Esophagus muscularis mucosa (tissue), 4 donors: ENCODE data around the gene CNOT4. TPM values are rescaled to one million over a fixed set of nuclear protein-coding genes. Genes with fewer than 3 reads are reported as not detected.

Source experiments
- DNase-seq: peaks from one replicate; pipeline ENCODE4 v3.0.0-alpha.2; 2017; ENCODE audit errors: extremely low spot score
- H3K27ac ChIP-seq, 4 donors: fragments of 200-600 bp; sonication (generic); replicated peaks in 1 of 4; 1 replicate in 3 of 4; 2 replicates in 1 of 4; pipeline ENCODE4 v1.5.1; 2016 to 2019; ENCODE audit warnings: mild to moderate bottlenecking in 1 of 4
- H3K27me3 ChIP-seq, 4 donors: fragments of 200-600 bp; sonication (generic); one replicate each; pipeline versions ENCODE4 v1.5.1 to v1.6.0; 2016 to 2019
- H3K36me3 ChIP-seq, 4 donors: fragments of 200-600 bp; sonication (generic); one replicate each; pipeline ENCODE4 v1.5.1; 2016 to 2019
- H3K4me1 ChIP-seq, 4 donors: fragments of 200-600 bp; sonication (generic); one replicate each; pipeline ENCODE4 v1.5.1; 2016 to 2019
- H3K4me3 ChIP-seq, 4 donors: fragments of 200-600 bp; sonication (generic); 1 replicate in 2 of 4; 2 replicates in 2 of 4; pipeline ENCODE4 v1.5.1; 2016 to 2019; ENCODE audit warnings: mild to moderate bottlenecking in 4 of 4, moderate library complexity in 1 of 4
- H3K9me3 ChIP-seq, 4 donors: fragments of 200-600 bp; sonication (generic); 1 replicate in 3 of 4; 2 replicates in 1 of 4; pipeline ENCODE4 v1.5.1; 2016 to 2019
- EP300 ChIP-seq: sonication (generic); formaldehyde crosslinking; IDR thresholded peaks from one replicate; pipeline ENCODE4 v1.6.1; 2017; ENCODE audit warnings: antibody characterized with exemption
- POLR2A ChIP-seq: fragments of 450-650 bp; IDR thresholded peaks from one replicate; pipeline ENCODE4 v1.6.1; 2017; ENCODE audit warnings: antibody characterized with exemption, moderate library complexity, mild to moderate bottlenecking, low read depth
- POLR2AphosphoS5 ChIP-seq, 2 donors: sonication (generic); formaldehyde crosslinking; IDR thresholded peaks; one replicate each; pipeline ENCODE4 v1.6.1; 2017; ENCODE audit warnings: antibody characterized with exemption in 2 of 2
- WGBS: methylation state at CpG from one replicate; pipeline ENCODE4 v1.1.5; 2018; 5-methylcytosine and 5-hydroxymethylcytosine counted together
- intact Hi-C: fragments of 100-400 bp; cut with DNase I; formaldehyde crosslinking; loops from one replicate; pipeline ENCODE4 v1.15.1; 2023
- total RNA-seq, 4 donors: library from RNA; depleted of rRNA; stranded (reverse); fragments of >200 nt; gene quantifications; one replicate each; pipeline versions ENCODE4 v1.1.0 to v1.2.1, GENCODE V29; 2016
- TF ChIP-seq, protein P1 (sequence below), 3 experiments: fragments of 200-600 bp in 2 of 3; fragments of 450-650 bp in 1 of 3; sonication (generic) in 2 of 3; IDR thresholded peaks; one replicate each; pipeline ENCODE4 v1.5.1; 2017 to 2019; ENCODE audit warnings: antibody characterized with exemption in 3 of 3, mild to moderate bottlenecking in 2 of 3, moderate library complexity in 1 of 3

Gene CNOT4
- total RNA-seq, 4 donors from 2014 or later = 18.6 to 28.7 (median 26.4) TPM

GRCh38 chr7:135492151-135492550 is 17.8 kb downstream of the CNOT4 start:
- Histone ChIP-seq H3K27me3 (no peaks in the 10 kb centered on the region), H3K27ac (no peak overlapping the region), H3K9me3 (no peaks in the 10 kb centered on the region), H3K4me1 (peaks cover 13 to 47% (median 35%) of the 10 kb centered on the region in 4 donors), H3K4me3 (no peak overlapping the region), H3K36me3 (no peaks in the 10 kb centered on the region)
- intact Hi-C loops = no loop called here
- DNase-seq = no peak
- 98% methylated on average over 4 of the region's 4 CpGs for WGBS
- TF ChIP-seq POLR2AphosphoS5 (IDR thresholded peaks at IDR 0.05) (no peak), POLR2A (no peak), EP300 (no peak)
- TF ChIP-seq, protein P1, sequence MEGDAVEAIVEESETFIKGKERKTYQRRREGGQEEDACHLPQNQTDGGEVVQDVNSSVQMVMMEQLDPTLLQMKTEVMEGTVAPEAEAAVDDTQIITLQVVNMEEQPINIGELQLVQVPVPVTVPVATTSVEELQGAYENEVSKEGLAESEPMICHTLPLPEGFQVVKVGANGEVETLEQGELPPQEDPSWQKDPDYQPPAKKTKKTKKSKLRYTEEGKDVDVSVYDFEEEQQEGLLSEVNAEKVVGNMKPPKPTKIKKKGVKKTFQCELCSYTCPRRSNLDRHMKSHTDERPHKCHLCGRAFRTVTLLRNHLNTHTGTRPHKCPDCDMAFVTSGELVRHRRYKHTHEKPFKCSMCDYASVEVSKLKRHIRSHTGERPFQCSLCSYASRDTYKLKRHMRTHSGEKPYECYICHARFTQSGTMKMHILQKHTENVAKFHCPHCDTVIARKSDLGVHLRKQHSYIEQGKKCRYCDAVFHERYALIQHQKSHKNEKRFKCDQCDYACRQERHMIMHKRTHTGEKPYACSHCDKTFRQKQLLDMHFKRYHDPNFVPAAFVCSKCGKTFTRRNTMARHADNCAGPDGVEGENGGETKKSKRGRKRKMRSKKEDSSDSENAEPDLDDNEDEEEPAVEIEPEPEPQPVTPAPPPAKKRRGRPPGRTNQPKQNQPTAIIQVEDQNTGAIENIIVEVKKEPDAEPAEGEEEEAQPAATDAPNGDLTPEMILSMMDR (IDR thresholded peaks at IDR 0.05) = no peak

- no peak for DNase-seq
- intact Hi-C loops = no loop called here
- Histone ChIP-seq H3K36me3 (no peaks in the 10 kb centered on the region), H3K9me3 (no peaks in the 10 kb centered on the region), H3K4me3 (no peak overlapping the region), H3K27me3 (no peaks in the 10 kb centered on the region), H3K27ac (no peak overlapping the region), H3K4me1 (peaks cover 7 to 38% (median 25%) of the 10 kb centered on the region in 4 donors)
- no peak for TF ChIP-seq EP300
- no peak for TF ChIP-seq POLR2AphosphoS5 (IDR thresholded peaks at IDR 0.05)
- TF ChIP-seq, protein P1 (IDR thresholded peaks at IDR 0.05) = no peak
- TF ChIP-seq POLR2A = no peak
These were observed 19.1 kb downstream of the CNOT4 start for GRCh38 chr7:135490783-135491182.

DNA sequence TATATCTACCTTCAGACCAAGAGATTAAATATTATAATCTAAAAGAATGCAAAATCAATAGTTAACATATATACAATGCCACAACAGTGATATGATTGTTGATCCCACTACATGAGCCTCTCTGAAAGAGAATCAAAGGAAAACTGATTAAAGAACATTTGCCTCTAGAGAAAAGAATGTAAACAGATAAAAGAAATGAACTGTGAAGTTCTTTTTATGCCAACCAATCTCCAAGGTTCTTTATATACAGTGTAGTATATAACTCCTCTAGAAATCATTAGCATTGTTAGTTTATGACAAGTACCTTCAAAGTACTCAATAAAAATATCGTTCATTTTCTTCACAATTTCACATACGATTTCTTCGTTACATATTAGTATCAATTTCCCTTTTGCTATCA is 20.1 kb downstream of the CNOT4 start:
- H3K27ac ChIP-seq = no peak overlapping the region
- no peaks in the 10 kb centered on the region for H3K9me3 ChIP-seq
- intact Hi-C loops = no loop called here
- 72% methylated on average over 3 of the region's 3 CpGs for WGBS
- H3K36me3 ChIP-seq = no peaks in the 10 kb centered on the region
- DNase-seq = no peak
- TF ChIP-seq POLR2AphosphoS5 (IDR thresholded peaks at IDR 0.05) (no peak), POLR2A (no peak), EP300 (no peak)
- TF ChIP-seq, protein P1 (IDR thresholded peaks at IDR 0.05) = no peak
- H3K4me3 ChIP-seq = no peak overlapping the region
- H3K4me1 ChIP-seq = peaks cover 7 to 35% (median 25%) of the 10 kb centered on the region in 4 donors
- no peaks in the 10 kb centered on the region for H3K27me3 ChIP-seq

DNA sequence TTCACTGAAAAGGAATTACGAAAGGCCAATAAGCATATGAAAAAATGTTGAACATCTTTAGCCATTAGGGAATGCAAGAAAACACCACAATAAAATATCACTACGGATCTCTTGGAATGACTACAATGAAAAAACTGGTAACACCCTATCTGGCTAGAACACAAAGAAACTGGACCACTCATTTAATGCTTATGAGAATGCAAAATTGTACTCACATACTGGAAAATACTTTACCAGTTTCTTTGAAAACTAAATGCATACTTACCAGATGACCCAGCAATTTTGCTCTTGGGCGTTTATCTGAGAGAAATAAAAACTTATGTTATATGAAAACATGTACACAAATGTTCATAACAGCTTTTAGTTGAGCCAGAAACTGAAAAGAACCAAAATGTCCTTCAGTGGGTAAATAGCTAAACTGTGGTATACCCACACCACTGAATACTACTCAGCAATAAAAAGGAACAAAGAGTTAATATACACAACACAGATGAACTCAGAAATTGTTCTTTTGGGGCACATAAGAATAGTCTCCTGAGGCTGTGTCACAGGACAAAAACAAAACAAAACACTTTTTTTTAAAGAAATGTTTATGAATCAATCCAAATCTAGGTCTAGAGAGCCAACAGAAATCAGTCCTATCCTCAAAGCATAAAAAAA is 23.5 kb downstream of the CNOT4 start:
- peaks cover 7 to 31% (median 20%) of the 10 kb centered on the region in 4 donors for H3K4me1 ChIP-seq
- DNase-seq = no peak
- peaks cover 0 to 6% (median 0%) of the 10 kb centered on the region in 4 donors for H3K36me3 ChIP-seq
- intact Hi-C loops = no loop called here
- 79% methylated on average over 3 of the region's 3 CpGs for WGBS
- no peaks in the 10 kb centered on the region for H3K9me3 ChIP-seq
- H3K27ac ChIP-seq = no peak overlapping the region
- no peaks in the 10 kb centered on the region for H3K27me3 ChIP-seq
- TF ChIP-seq EP300 = no peak
- TF ChIP-seq, protein P1 (IDR thresholded peaks at IDR 0.05) = no peak
- TF ChIP-seq POLR2A = no peak
- no peak for TF ChIP-seq POLR2AphosphoS5 (IDR thresholded peaks at IDR 0.05)
- no peak overlapping the region for H3K4me3 ChIP-seq

- Histone ChIP-seq H3K27ac (no peak overlapping the region), H3K4me1 (peaks cover 0 to 16% (median 3%) of the 10 kb centered on the region in 4 donors), H3K4me3 (no peak overlapping the region), H3K36me3 (peaks cover 0 to 6% (median 0%) of the 10 kb centered on the region in 4 donors), H3K27me3 (no peaks in the 10 kb centered on the region), H3K9me3 (no peaks in the 10 kb centered on the region)
- TF ChIP-seq EP300 (no peak), POLR2AphosphoS5 (IDR thresholded peaks at IDR 0.05) (no peak), POLR2A (no peak)
- TF ChIP-seq, protein P1 (IDR thresholded peaks at IDR 0.05) = no peak
- DNase-seq = no peak
- intact Hi-C loops = no loop called here
These were observed 28.3 kb downstream of the CNOT4 start for GRCh38 chr7:135481598-135481979.
